GM19372 (cell line): ENCODE results near the gene RGL2.
"Not testable (repeated sequence)": the region's sequence is repeated elsewhere in the genome, so short reads cannot be mapped to it uniquely, and the experiment has no call there.

ENCODE experiments used
- ATAC-seq: cut with Tn5 transposase; IDR thresholded peaks from one replicate; pipeline ENCODE4 v1.9.1; 2021; ENCODE audit warnings: mild to moderate bottlenecking, low read depth, moderate library complexity; ENCODE audit not compliant: unreplicated experiment

Gene RGL2

DNA sequence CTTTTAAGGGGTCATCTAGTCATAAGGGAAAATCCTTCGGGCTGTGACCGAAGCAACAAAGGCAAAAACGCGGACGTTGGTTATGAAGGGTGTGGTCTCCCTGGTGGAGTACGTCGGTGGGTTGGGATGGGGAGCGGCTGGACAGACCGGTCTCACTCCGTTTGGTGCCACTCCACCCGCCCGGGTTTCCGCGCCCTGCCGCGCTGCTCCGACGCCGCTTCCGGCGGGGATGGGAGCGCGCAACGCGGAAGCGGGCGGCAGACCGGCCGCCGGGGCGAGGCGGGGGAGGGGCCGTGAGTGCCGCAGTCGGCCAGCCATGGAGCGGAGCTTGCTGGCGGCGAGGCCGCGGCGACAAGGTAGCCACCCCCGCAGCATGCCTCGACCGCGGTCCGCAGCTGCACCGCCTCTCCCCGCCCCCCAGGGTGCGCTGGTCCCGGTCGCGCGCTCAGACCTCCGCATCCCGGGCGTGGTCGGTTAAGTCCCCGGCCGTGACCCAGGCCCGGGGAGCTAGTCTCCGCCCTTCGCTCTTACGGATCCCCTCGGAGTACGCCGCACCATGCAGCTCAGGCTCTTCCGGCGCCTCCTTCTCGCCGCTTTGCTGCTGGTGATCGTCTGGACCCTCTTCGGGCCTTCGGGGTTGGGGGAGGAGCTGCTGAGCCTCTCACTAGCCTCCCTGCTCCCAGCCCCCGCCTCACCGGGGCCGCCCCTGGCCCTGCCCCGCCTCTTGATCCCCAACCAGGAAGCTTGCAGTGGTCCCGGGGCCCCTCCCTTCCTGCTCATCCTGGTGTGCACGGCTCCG is 21.7 kb downstream of the RGL2 start, which contains the start of gene B3GALT4:
B3GALT4 (plus strand) TSS at position 260 of the 799 bp plus-strand sequence; CDS start at position 557, 297 bp downstream.
- ATAC-seq = peak; percentile 56

DNA sequence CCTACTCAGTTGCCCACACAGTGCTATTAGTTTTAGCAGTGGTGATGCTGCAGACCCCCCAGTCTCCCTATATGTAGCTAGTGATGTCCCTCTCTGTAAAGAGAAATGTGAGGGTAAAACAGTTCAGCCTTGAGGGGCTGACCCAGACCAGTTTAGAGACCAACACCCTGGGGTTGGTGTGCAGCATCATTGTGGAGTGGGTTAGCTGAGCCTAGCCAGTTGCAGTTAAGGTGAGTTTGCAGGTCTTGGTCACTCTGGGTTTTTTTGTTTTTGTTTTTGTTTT is 22.2 kb downstream of the RGL2 start:
- ATAC-seq = no peak

- ATAC-seq = not testable (repeated sequence)
These were observed 22.8 kb downstream of the RGL2 start for GRCh38 chr6:33275795-33276580.

- no peak for ATAC-seq
These were observed 24.5 kb downstream of the RGL2 start for GRCh38 chr6:33273924-33274902.

GRCh38 chr6:33273129-33273923 is 25.4 kb downstream of the RGL2 start:
- no peak for ATAC-seq

- no peak for ATAC-seq
These were observed 26.2 kb downstream of the RGL2 start for GRCh38 chr6:33272275-33273128.

DNA sequence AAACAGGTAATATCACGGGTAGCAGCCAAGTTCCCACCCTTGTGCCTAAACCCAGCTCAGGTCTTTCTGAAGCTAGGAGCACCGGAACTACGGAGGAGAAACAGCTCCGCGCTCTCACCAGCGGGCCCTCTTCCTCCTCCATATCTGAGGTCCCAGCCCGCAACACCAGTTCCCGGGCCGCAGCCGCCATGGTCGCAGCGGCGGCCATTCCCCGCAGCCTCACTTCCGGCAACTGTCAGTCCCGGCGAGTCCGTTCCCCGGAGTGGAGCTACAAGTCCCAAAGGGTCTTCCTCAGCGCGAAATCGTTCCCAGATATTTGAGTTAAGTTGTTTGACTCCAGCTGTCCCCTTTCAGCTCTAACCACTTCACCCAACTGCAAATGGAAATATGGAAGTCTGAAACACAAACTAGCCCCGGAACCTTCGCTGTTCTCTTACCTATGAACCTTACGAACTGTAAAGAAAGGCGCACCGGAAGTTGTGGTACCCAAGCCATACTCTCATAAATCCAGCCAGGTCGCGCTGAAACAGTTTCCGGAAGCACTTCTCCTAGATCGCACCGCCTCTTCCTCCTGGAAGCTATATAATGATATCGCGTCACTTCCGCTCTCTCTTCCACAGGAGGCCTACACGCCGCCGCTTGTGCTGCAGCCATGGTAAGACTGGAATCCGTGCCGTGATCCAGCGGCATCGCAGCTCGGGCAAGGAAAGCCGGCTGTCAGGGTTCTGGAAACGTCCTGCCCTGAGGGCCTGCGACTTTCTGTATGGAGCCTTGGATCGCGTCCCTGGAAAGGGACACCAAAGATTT is 27.1 kb downstream of the RGL2 start, which contains the start of the genes RPS18 and VPS52:
RPS18 (plus strand) TSS at position 608 of the 807 bp plus-strand sequence; CDS start at position 653, 45 bp downstream.
VPS52 (minus strand) TSS at position 409 of the 807 bp plus-strand sequence; CDS start at position 208, 201 bp downstream.
- ATAC-seq = peak; percentile 83

DNA sequence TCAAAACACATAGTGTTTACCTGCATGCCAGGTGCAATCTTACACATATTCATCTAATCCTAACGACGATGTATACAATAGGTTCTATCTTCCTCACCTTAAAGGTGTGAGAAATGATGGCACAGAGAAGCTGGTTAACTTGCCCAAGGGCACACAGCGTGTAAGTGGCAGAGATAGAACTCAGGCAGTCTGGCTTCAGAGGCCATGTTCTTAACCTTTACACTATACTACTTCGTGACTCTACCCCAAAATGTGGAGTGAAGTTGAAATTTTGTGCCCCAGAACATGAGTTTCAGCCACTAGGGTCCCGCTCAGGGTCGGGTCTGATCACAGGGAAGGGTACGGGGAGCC is 27.6 kb downstream of the RGL2 start:
- no peak for ATAC-seq

DNA sequence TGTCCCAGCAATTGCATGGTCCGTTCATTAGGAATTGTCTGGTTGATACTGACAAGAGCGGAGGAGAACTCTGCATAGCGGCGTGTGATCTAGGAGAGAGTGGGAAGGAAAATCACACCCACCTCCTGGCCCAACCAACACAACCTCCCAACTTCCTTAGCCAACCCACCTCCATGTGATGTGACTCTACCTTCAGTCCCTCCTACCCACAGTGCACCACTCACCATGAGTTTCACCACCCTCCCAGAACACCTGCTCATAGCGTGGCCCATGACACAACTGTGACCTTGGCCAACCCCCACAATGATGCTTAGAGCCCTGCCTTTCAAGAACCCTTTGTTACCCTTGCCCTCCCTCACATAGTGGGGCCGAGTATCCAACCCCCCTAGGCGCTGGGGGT is 34.7 kb downstream of the RGL2 start:
- ATAC-seq = no peak

GRCh38 chr6:33262490-33262889 is 36.3 kb downstream of the RGL2 start:
- ATAC-seq = not testable (repeated sequence)

- no peak for ATAC-seq
These were observed 39.7 kb downstream of the RGL2 start for GRCh38 chr6:33259032-33259431.

DNA sequence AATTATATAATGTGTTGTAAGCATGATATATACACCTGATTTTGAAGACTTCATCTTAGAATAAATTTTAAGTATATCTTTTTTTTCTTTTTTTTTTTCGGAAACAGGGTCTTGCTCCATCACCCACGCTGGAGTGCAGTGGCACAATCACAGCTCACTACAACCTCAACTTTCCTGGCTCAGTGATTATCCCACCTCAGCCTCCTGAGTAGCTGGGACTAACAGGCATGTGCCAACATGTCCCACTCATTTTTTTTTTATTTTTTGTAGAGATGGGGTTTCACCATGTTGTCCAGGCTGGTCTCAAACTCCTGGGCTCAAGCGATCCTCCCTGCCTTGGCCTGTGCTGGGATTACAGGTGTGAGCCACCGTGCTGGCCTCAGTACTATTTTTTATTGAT is 44.2 kb downstream of the RGL2 start:
- ATAC-seq = no peak

GRCh38 chr6:33252759-33253158 is 46.0 kb downstream of the RGL2 start:
- no peak for ATAC-seq

GRCh38 chr6:33251395-33252012 is 47.2 kb downstream of the RGL2 start:
- ATAC-seq = no peak

- no peak for ATAC-seq
These were observed 48.0 kb downstream of the RGL2 start for GRCh38 chr6:33250731-33251130.

- ATAC-seq = no peak
These were observed 48.8 kb downstream of the RGL2 start for GRCh38 chr6:33249732-33250630.
